GM19193 (cell line): Measurements from ENCODE around the gene PRSS57.

Source experiments
- POLR2A ChIP-seq: IDR thresholded peaks from 4 replicates; pipeline ENCODE4 v1.6.1; 2011; ENCODE audit not compliant: insufficient read depth, insufficient read length; ENCODE audit errors: extremely low read depth

PRSS57 gene

GRCh38 chr19:681029-682019, 13.9 kb downstream of the PRSS57 start:
- TF ChIP-seq POLR2A, result no peak

DNA sequence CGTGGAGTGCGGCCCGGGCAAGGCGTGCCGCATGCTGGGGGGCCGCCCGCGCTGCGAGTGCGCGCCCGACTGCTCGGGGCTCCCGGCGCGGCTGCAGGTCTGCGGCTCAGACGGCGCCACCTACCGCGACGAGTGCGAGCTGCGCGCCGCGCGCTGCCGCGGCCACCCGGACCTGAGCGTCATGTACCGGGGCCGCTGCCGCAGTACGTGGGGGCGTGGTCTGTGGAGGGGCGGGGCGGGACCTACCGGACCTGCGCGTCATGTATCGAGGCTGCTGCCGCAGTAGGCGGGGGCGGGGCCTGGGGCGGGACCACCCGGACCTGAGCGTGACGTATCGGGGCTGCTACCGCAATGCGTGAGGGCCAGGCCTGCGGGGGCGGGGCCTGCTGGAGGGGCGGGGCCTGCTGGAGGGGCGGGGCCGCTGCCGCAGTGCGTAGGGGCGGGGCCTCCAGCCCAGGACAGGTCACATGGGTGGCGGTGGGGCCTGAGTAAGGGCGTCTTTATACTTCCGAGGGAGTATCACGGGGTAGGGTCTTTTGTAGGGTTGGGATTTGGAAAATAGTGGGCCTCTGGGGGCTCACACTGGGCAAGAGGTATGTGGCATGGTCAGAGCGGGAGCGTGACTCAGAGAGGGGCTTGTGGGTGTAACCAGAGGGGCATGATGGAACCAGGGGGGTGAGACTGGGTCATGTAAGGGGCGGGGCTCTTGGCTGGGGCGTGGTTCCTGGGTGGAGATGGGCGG, 14.8 kb downstream of the PRSS57 start:
- peak; percentile 61 for TF ChIP-seq POLR2A

GRCh38 chr19:679418-680286, 15.6 kb downstream of the PRSS57 start:
- no peak for TF ChIP-seq POLR2A

DNA sequence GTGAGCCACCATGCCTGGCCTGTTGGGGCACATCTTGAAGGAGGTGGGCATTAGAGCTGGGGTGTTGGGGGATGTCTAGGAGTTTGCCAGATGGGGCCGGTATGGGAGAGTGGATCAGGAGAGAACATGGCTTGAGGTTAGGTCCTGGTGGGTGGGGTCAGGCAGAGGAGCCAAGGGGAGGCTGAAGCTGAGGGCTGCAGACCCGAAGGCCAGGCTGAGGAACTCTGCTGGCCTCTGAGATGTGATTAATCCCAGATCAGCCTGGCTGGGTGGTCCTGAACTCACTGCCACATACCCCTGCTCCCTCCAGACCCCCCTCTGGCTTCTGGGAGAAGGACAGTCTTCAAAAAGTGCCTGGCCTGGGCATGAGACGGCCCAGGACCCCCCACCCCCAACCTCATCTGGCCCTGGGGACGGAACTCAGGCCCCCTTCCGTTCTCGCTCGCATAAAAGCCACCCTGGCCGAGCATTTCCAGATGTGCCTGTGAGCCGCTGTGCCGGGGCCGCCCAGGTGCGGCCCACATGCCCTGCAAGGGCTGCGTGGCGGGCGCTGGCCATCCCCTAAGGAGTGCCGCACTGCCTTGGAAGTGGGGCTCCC, 16.4 kb downstream of the PRSS57 start:
- no peak for TF ChIP-seq POLR2A

DNA sequence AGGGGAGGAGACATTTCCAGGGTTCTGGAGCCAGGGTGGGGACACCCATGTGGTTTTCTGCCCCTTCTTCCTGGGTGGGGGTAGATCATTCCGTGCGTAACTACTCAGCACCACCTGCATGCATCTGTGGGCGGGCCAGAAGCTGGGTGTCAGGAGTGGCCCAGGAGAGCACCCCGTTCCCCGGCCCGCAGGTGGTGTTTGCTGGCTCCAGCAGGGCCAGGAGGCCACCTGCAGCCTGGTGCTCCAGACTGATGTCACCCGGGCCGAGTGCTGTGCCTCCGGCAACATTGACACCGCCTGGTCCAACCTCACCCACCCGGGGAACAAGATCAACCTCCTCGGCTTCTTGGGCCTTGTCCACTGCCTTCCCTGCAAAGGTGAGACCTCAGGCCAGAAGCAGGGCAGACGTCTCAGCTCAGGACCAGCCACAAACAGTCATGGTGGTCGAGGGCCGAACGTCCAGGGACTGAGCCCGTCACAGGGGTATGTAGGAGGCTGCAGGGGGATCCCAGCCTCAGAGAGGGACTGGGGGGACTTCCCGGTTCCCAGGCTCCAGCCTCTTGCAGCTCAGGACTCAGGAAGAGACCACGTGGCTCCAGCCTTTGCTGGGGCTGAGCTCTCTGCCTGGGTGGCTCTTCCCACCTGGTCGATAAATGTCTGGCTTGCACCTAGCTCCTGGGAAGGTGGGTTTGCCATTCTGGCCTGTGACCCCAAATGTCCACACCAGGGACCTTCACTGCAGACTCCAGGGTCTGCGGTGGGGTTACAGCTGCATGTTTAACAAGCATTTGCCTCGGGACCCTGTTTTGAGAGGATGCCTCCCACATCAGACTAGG, 17.4 kb downstream of the PRSS57 start:
- TF ChIP-seq POLR2A, result no peak

DNA sequence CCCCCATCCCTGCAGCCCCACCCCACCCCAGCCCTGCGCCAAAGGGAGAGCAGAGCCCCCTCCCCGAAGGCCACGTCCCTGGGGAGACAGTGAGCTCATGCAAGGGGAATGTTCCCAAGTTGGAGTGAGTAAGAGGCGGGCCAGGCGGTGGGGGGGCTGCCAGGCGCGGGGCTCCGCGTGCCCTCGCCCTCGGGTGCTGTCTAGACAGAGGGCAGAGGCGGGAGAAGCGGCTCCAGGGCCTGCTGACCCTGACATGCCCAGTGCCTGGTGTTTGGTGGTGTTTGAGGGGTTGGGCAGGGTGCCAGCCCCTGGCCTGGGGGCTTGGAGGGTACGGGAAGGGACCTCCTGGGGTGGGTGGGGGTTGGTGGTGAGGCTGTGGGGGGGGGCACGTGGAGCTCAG, 18.1 kb downstream of the PRSS57 start:
- no peak for TF ChIP-seq POLR2A

GRCh38 chr19:676339-677105, 18.7 kb downstream of the PRSS57 start, which contains the start of gene FSTL3:
Gene FSTL3, plus strand, starts transcription at chr19:676392. Its CDS starts 32 bp downstream, at chr19:676424.
- TF ChIP-seq POLR2A, result no peak

GRCh38 chr19:676007-676338, 19.3 kb downstream of the PRSS57 start:
- no peak for TF ChIP-seq POLR2A

DNA sequence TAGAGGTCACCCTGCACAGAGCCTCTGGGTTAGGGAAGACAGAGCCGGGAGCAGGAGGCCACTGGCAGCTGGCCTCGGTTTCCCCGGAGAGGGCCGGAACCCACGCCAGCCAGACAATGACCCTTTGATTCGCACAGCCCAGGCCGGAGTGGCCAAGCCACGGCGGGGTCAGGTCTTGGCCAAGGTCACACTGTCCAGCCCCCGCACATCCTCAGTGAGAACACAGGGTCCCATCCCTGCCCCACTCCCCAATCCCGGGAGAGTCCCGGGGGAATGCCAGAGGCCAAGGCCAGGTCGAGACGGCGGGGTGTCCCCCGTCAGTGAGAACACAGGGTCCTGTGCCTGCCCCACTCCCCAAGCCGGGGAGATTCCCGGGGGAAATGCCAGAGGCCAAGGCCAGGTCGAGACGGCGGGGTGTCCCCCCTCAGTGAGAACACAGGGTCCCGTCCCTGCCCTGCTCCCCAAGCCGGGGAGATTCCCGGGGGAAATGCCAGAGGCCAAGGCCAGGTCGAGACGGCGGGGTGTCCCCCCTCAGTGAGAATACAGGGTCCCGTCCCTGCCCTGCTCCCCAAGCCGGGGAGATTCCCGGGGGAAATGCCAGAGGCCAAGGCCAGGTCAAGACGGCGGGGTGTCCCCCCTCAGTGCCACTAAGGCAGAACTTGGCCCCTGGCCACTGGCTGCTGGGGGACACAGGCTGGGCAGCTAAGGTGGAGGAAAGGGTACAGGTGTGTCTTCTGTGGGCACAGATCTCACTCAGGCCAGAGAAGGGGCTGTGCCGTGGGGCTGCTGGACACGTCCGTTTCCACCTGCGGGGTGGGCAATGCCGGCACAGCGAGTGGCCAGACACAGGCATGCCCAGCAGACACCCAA, 20.7 kb downstream of the PRSS57 start:
- TF ChIP-seq POLR2A, result no peak

DNA sequence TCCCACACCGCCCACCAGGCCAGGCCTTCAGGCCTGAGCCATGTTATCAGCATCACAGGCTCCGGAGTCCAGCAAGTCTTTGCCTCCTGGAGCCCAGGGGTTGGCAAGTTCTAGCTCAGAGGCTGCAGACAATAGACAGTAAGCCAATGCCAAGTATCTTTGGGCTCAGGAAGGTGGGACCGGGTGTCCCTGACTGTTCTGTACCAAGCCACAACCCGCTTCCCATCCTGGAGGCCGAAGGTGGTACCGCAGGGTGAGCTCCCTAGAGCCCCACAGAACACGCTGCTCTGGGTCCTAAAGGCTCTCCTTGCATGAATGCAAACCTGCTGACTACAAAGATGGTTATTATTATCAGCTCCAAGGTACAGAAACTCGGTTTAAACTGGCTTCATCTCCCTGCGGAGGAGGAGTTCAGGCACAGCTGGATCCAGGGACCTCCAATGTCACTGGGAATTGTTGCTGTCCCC, 24.6 kb downstream of the PRSS57 start:
- no peak for TF ChIP-seq POLR2A

DNA sequence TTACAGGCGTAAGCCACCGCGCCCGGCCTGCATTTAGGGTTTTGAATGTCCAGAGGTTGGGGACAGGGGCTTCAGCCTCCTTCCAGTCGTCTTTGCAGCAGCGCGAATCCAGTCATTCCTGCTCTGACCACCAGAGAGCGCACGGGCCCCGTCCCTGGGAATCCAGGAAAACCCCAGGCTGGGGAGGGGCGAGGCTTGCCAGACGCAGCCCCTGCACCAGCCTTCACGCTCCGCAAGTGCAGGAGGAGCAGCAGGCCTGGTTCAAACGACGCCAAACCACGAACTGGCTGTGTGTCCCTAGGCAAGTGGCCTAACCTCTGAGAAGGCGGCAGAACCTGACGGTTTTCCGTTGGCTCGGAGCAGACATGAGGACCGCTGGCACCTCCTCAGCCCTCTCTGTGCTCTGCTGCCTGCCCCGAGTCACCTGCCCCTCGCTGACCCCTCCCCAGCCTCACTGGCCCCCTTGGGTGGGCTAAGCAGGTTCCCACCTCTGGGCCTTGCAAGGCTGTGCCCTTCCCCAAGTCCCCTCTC, 30.3 kb downstream of the PRSS57 start:
- TF ChIP-seq POLR2A, result no peak
